Right cardiac atrium (tissue), 5 donors: ENCODE data around the gene MIAT. TPM values are rescaled to one million over a fixed set of nuclear protein-coding genes. Genes with fewer than 3 reads are reported as not detected.
"Not testable (repeated sequence)": the region's sequence is repeated elsewhere in the genome, so short reads cannot be mapped to it uniquely, and the experiment has no call there.

Source experiments
- ATAC-seq, 2 donors: fragments of 200-7000 bp; cut with Tn5 transposase; one replicate each; pipeline versions ENCODE4 v1.8.0 to v1.9.1; 2020; ENCODE audit warnings: moderate library complexity in 2 of 2, mild to moderate bottlenecking in 1 of 2
- DNase-seq, 3 donors: peaks; one replicate each; pipeline ENCODE4 v3.0.0-alpha.2; 2020
- H3K27ac ChIP-seq: one replicate; pipeline ENCODE4 v1.5.1; 2013; ENCODE audit warnings: mild to moderate bottlenecking, low read length, control low read depth, moderate library complexity
- H3K27me3 ChIP-seq: one replicate; pipeline ENCODE4 v1.6.1; 2013; ENCODE audit not compliant: control insufficient read depth, insufficient read depth
- H3K4me1 ChIP-seq: one replicate; pipeline ENCODE4 v1.6.1; 2013; ENCODE audit warnings: low read length; ENCODE audit not compliant: control insufficient read depth, insufficient read depth
- H3K4me3 ChIP-seq: one replicate; pipeline ENCODE4 v1.5.1; 2013; ENCODE audit warnings: low read length, control low read depth
- H3K9me3 ChIP-seq: one replicate; pipeline ENCODE4 v1.6.1; 2013; ENCODE audit warnings: low read length; ENCODE audit not compliant: control insufficient read depth
- WGBS: extraction: QIAGEN DNeasy Blood & Tissue Kit; methylation state at CpG from one replicate; pipeline ENCODE4 v1.1.7; 2013; 5-methylcytosine and 5-hydroxymethylcytosine counted together
- intact Hi-C, 4 donors: fragments of 100-400 bp; cut with DNase I; formaldehyde crosslinking; loops; one replicate each; pipeline versions ENCODE4 v1.11.0 to v1.14.0; 2022 to 2023
- polyA plus RNA-seq: library from polyadenylated mRNA; stranded (reverse); fragments of 200-250 nt; gene quantifications from one replicate; pipeline ENCODE4 v1.2.3, GENCODE V29; 2013
- total RNA-seq, 4 donors: library from RNA; stranded (reverse); fragmentation: NEBNext Ultra II Directional; extraction: Animal tissue kit (Norgen Biotek cat#: 25700); gene quantifications; one replicate each; pipeline ENCODE4 v1.2.1, GENCODE V29; 2021
- donor health status: healthy with polysubstance abuse.
- donor health status: DM: no; HTN: yes; CAD: no.
- donor health status: DM: no; HTN: no; CAD: no.
- donor health status: DM: no; HTN: yes; CAD: no; lungs with severe emphysema.
- donor health status: DM: yes; HTN: yes; CAD: no.

The MIAT gene
- total and polyA plus RNA-seq, 5 donors = 0.45 to 2.7 (median 1.5) TPM

DNA sequence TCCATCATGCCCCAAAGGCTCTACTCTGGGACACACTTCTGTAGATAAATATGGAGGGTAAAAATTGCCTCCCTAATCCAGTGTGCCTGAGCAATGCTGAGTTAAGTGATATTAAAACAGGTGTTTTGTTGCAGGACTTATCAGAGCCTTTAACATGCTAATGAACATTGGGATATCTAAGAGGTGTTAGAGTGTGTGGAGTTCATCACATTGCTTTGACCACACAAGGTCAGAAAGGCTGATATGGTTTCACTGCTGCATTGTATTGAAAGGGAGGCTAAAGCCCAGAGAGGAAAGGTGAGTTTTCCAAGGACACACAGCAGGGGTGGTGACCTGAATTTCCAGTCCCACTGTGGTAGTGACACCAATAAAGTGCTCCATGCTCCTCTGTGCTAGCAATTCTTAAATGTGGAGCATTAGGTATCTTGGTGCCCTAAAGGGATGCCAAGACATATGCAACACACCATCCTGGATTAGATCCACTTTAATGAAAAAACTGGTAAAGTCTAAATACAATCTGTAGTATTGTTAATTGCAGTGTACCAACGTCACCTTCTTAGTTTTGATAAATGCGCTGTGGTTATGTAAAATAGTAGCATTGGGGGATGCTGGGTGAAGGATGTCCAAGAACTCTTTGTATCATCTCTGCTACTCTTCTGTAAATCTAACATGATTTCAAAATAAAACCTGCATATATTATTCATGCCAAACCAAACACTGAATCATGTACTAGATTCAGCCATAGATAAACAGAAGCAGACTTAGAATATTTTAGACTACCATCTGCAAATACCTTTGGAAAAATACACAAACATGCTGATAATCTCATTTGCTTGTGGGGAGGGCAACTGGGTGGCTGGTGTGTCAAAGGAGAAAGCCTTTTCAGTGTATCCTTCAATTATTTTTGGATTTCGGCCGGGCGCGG is 45.8 kb downstream of the MIAT start:
- no peak for ATAC-seq

DNA sequence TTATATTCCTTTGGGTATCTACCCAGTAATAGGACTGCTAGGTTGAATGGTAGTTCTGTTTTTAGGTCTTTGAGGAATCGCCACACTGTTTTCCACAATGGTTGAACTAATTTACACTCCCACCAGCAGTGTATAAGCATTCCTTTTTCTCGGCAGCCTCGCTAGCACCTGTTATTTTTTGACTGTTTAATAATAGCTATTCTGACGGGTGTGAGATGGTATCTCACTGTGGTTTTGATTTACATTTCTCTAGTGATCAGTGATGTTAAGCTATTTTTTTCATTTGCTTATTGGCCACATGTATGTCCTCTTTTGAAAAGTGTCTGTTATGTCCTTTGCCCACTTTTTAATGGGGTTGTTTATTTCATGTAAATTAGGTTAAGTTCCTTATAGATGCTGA is 48.0 kb downstream of the MIAT start:
- H3K4me3 ChIP-seq, intact Hi-C loops, ATAC-seq, H3K27ac ChIP-seq, H3K4me1 ChIP-seq, H3K27me3 ChIP-seq, H3K9me3 ChIP-seq, DNase-seq: not testable (repeated sequence)
- WGBS = 79% methylated on average over 4 of the region's 4 CpGs

More for the DNA sequence above, 45.8 kb downstream of the MIAT start:
- no peak for DNase-seq
- Histone ChIP-seq H3K9me3 (no peaks in the 10 kb centered on the region), H3K4me3 (no peak overlapping the region), H3K27ac (no peak overlapping the region), H3K4me1 (no peaks in the 10 kb centered on the region), H3K27me3 (no peaks in the 10 kb centered on the region)
- intact Hi-C loops = no loop called here
- WGBS = 98% methylated on average over 6 of the region's 6 CpGs

DNA sequence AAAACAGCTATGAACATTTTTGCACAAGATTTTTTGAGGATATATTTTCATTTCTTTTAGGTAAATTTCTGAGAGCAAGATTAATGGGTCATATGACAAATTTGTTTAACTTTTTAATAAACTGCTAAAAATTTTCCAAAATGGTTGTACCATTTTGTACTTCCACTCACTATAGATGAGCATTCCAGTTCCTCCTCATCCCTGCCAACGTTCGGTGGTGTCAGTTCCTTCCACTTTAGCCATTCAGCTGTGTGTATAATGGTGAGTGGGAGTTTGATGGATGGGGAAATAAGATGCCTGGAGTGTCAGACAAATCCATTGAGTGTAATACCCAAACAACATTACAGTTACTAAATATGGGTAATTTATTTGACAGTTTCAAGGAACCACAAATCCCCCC is 49.7 kb downstream of the MIAT start:
- DNase-seq = no peak
- no peak for ATAC-seq
- WGBS = 92% methylated on average over 2 of the region's 2 CpGs
- Histone ChIP-seq H3K4me3 (no peak overlapping the region), H3K27me3 (no peaks in the 10 kb centered on the region), H3K9me3 (no peaks in the 10 kb centered on the region), H3K4me1 (peaks cover 2% of the 10 kb centered on the region), H3K27ac (no peak overlapping the region)
- intact Hi-C loops = no loop called here

- Histone ChIP-seq H3K4me1 (peaks cover 2% of the 10 kb centered on the region), H3K27me3 (no peaks in the 10 kb centered on the region), H3K9me3 (no peaks in the 10 kb centered on the region), H3K4me3 (no peak overlapping the region), H3K27ac (no peak overlapping the region)
- ATAC-seq (no peak), DNase-seq (no peak)
- 85% methylated on average over 2 of the region's 2 CpGs for WGBS
- intact Hi-C loops = no loop called here
These were observed 50.2 kb downstream of the MIAT start for GRCh38 chr22:26707581-26707980.

GRCh38 chr22:26708256-26709009 is 51.0 kb downstream of the MIAT start:
- Histone ChIP-seq H3K4me3 (no peak overlapping the region), H3K27ac (no peak overlapping the region), H3K9me3 (no peaks in the 10 kb centered on the region), H3K4me1 (peaks cover 2% of the 10 kb centered on the region), H3K27me3 (no peaks in the 10 kb centered on the region)
- 64% methylated on average over 7 of the region's 7 CpGs for WGBS
- intact Hi-C loops = no loop called here
- ATAC-seq (no peak), DNase-seq (no peak)

GRCh38 chr22:26709617-26710390 is 52.4 kb downstream of the MIAT start:
- Histone ChIP-seq H3K9me3 (no peaks in the 10 kb centered on the region), H3K4me3 (no peak overlapping the region), H3K4me1 (peaks cover 10% of the 10 kb centered on the region), H3K27ac (no peak overlapping the region), H3K27me3 (no peaks in the 10 kb centered on the region)
- WGBS = 92% methylated on average over 3 of the region's 3 CpGs
- no peak for ATAC-seq
- intact Hi-C loops = no loop called here
- DNase-seq = no peak

DNA sequence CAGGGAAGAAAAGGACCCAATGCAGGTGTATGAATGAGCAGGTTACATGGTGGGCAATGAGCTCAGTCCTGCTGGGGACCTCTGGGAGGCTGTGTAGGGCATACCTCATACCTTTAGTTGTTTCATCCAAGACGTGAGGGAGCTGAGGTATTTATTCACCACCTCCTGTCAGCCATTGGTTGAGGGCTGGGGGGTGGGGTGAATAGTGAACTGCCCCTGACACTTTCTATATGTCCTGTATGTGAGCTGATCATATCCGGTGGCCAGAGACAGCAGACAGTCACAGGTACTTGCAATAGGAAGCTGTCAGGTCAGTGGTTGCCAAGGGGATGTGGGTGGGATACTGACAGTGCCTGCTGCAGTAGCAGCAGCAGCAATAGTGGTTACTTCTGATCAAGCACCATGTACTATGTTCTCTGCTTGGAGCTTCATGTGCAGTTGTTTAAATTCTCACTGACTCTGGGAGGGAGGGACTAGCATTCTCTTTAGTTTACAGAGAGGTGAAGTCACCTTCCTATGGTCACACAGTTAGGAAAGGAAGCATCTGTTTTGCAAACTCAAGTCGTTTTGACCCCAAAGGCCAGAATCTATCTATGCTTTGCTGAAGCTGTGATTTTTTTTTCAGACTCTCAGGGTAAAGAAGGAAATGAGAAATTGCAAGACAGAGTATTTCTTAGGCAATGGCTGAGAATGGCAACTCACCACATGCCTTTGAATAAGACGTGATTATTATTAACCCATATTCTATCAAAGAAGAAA is 54.0 kb downstream of the MIAT start:
- H3K27me3 ChIP-seq = no peaks in the 10 kb centered on the region
- no peak for ATAC-seq
- 63% methylated on average over 4 of the region's 4 CpGs for WGBS

GRCh38 chr22:26712158-26712557 is 54.8 kb downstream of the MIAT start:
- Histone ChIP-seq H3K4me3 (no peak overlapping the region), H3K9me3 (no peaks in the 10 kb centered on the region), H3K4me1 (peaks cover 10% of the 10 kb centered on the region), H3K27ac (no peak overlapping the region), H3K27me3 (no peaks in the 10 kb centered on the region)
- intact Hi-C loops = no loop called here
- 75% methylated on average over 8 of the region's 8 CpGs for WGBS
- no peak for ATAC-seq
- DNase-seq = no peak

More for the DNA sequence above, 54.0 kb downstream of the MIAT start:
- intact Hi-C loops = no loop called here
- no peak overlapping the region for H3K4me3 ChIP-seq
- H3K9me3 ChIP-seq = no peaks in the 10 kb centered on the region
- H3K27ac ChIP-seq = no peak overlapping the region
- no peak for DNase-seq
- peaks cover 10% of the 10 kb centered on the region for H3K4me1 ChIP-seq

DNA sequence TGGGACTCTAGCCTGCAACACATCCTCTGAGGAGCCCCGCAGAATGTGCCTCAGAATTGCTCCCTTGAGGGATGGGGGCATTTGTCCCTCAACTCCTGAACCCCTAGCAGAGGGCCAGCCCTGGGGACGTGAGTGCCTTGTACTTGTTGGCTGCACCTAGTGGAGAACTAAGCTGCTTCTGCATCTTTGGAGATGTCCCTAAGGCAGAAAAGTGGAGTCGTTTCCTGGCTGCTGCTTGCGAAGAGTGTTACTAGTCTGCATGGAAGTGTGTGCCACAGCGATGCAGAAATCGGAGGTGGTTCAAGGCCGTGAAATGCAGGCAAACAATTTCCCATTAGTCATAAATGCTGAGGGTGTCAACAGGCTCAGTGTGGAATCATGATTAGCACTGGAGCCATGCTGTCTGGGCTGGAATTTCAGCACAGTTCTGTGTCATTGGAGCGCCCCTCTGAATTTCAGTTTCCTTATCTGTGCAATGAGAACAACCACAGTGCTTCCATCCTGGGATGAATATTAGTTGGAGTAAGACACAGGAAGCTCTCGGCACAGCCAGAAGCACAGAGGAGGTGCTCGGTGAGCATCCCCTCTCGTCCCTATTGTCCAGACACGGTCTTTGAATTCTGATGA is 56.5 kb downstream of the MIAT start:
- no peaks in the 10 kb centered on the region for H3K9me3 ChIP-seq
- peaks cover 10% of the 10 kb centered on the region for H3K4me1 ChIP-seq
- DNase-seq (peak; percentile 31 to 61 (median 50)), ATAC-seq (peak; percentile 87)
- H3K4me3 ChIP-seq = no peak overlapping the region
- intact Hi-C loops = no loop called here
- H3K27ac ChIP-seq = peak overlapping the region; percentile 8
- no peaks in the 10 kb centered on the region for H3K27me3 ChIP-seq
- 32% methylated on average over 12 of the region's 12 CpGs for WGBS

GRCh38 chr22:26714971-26715370 is 57.6 kb downstream of the MIAT start:
- H3K27me3 ChIP-seq = no peaks in the 10 kb centered on the region
- DNase-seq (no peak), ATAC-seq (no peak)
- H3K27ac ChIP-seq = no peak overlapping the region
- H3K4me3 ChIP-seq = no peak overlapping the region
- H3K9me3 ChIP-seq = no peaks in the 10 kb centered on the region
- H3K4me1 ChIP-seq = peaks cover 11% of the 10 kb centered on the region
- WGBS = 83% methylated on average over 11 of the region's 11 CpGs
- intact Hi-C loops = no loop called here
